A549 (cell line): ENCODE measurements around the gene SYCE3. TPM values are rescaled to one million over a fixed set of nuclear protein-coding genes. Genes with fewer than 3 reads are reported as not detected.

Source experiments
- ATAC-seq, 2 experiments: fragments of 200-7000 bp in 1 of 2; fragments of >200 bp in 1 of 2; cut with Nextera tagmentation in 1 of 2; cut with Tn5 transposase in 1 of 2; 3 replicates each; pipeline versions ENCODE4 v1.8.0 to v1.9.1; 2018 to 2020; ENCODE audit warnings: mild to moderate bottlenecking in 1 of 2, moderate library complexity in 1 of 2
- CTCF ChIA-PET: fragments of 300-600 bp; sonication (Branson Sonifier 250); formaldehyde crosslinking; extraction: SDS; loops from one replicate; lab custom pipeline; 2021; ENCODE audit warnings: antibody characterized with exemption, inconsistent platforms; lab: Yijun Ruan, JAX
- POLR2A ChIA-PET: fragments of 350-600 bp; formaldehyde crosslinking; extraction: SDS; loops from one replicate; lab custom pipeline; 2021; ENCODE audit warnings: antibody characterized with exemption, inconsistent platforms; lab: Yijun Ruan, JAX
- DNase-seq, 2 experiments: peaks; one replicate each; pipeline versions ENCODE4 v3.0.0 to v3.0.0-alpha.2; 2011 to 2016; ENCODE audit warnings: low read depth in 1 of 2, low spot score in 1 of 2
- FAIRE-seq: peaks from 2 replicates; lab custom pipeline; 2011; peaks lifted over from hg19 to GRCh38; lab: Jason Lieb, UNC
- H3K27ac ChIP-seq, 2 experiments: fragments of >200 bp; sonication (Bioruptor Twin); formaldehyde crosslinking; 3 replicates each; pipeline ENCODE4 v1.5.1; 2016 to 2017
- H3K4me1 ChIP-seq: fragments of >200 bp; sonication (Bioruptor Twin); formaldehyde crosslinking; 3 replicates; pipeline ENCODE4 v1.6.1; 2016
- H3K4me2 ChIP-seq: fragments of >200 bp; sonication (Bioruptor Twin); formaldehyde crosslinking; 3 replicates; pipeline ENCODE4 v1.6.1; 2016
- H3K4me3 ChIP-seq: fragments of >200 bp; sonication (Bioruptor Twin); formaldehyde crosslinking; 3 replicates; pipeline ENCODE4 v1.5.1; 2016
- H3K9me3 ChIP-seq: fragments of >200 bp; sonication (Bioruptor Twin); formaldehyde crosslinking; 3 replicates; pipeline ENCODE4 v1.6.1; 2016
- CBX2 ChIP-seq: fragments of 200-600 bp; sonication (generic); IDR thresholded peaks from 2 replicates; pipeline ENCODE4 v1.6.1; 2016; ENCODE audit warnings: low read depth, mild to moderate bottlenecking, borderline replicate concordance
- CBX8 ChIP-seq: fragments of 200-600 bp; sonication (generic); IDR thresholded peaks from 2 replicates; pipeline ENCODE4 v1.6.1; 2016
- CEBPB ChIP-seq, 2 experiments: fragments of >200 bp in 1 of 2; sonication (Bioruptor Twin) in 1 of 2; formaldehyde crosslinking in 1 of 2; IDR thresholded peaks; 2 replicates each; pipeline ENCODE4 v1.6.1; 2012 to 2016
- CHD4 ChIP-seq: fragments of 200-600 bp; sonication (generic); IDR thresholded peaks from 2 replicates; pipeline ENCODE4 v1.6.1; 2016; ENCODE audit warnings: antibody characterized with exemption, mild to moderate bottlenecking, borderline replicate concordance
- EP300 ChIP-seq, 2 experiments: fragments of >200 bp; sonication (Bioruptor Twin); formaldehyde crosslinking; IDR thresholded peaks; 2 replicates in 1 of 2; 3 replicates in 1 of 2; pipeline ENCODE4 v1.6.1; 2016 to 2017
- FOSL2 ChIP-seq, 2 experiments: fragments of 450-650 bp in 1 of 2; fragments of >200 bp in 1 of 2; sonication (Bioruptor Twin) in 1 of 2; formaldehyde crosslinking; IDR thresholded peaks; 2 replicates each; pipeline versions ENCODE4 v1.5.0 to v1.6.1; 2016 to 2020; ENCODE audit warnings: mild to moderate bottlenecking in 1 of 2, moderate library complexity in 1 of 2
- GATA3 ChIP-seq: IDR thresholded peaks from 2 replicates; pipeline ENCODE4 v1.6.1; 2012; ENCODE audit warnings: borderline replicate concordance
- HES2 ChIP-seq: fragments of >200 bp; sonication (Bioruptor Twin); formaldehyde crosslinking; IDR thresholded peaks from 2 replicates; pipeline ENCODE4 v1.6.1; 2016
- HOXB5 ChIP-seq: fragments of 250-450 bp; sonication (Bioruptor Pico); IDR thresholded peaks from 2 replicates; pipeline ENCODE4 v1.5.0; 2020; ENCODE audit warnings: mild to moderate bottlenecking, moderate library complexity
- JUN ChIP-seq, 2 experiments: fragments of >200 bp; sonication (Bioruptor Twin); formaldehyde crosslinking; IDR thresholded peaks; 2 replicates in 1 of 2; 3 replicates in 1 of 2; pipeline ENCODE4 v1.6.1; 2016 to 2017
- MAX ChIP-seq: IDR thresholded peaks from 2 replicates; pipeline ENCODE4 v1.6.1; 2012
- NFE2L2 ChIP-seq: fragments of 150-350 bp; conservative IDR thresholded peaks from 2 replicates; pipeline ENCODE4 v1.6.1; 2014; ENCODE audit warnings: low read length
- NPAS2 ChIP-seq: fragments of 250-450 bp; sonication (Bioruptor Pico); IDR thresholded peaks from 2 replicates; pipeline ENCODE4 v1.8.0; 2022; ENCODE audit warnings: mild to moderate bottlenecking, moderate library complexity, borderline replicate concordance
- PHF8 ChIP-seq: fragments of 200-600 bp; sonication (generic); IDR thresholded peaks from 2 replicates; pipeline ENCODE4 v1.6.1; 2016; ENCODE audit warnings: low read depth, mild to moderate bottlenecking, antibody characterized with exemption, moderate library complexity, borderline replicate concordance
- POLR2A ChIP-seq: IDR thresholded peaks from 2 replicates; pipeline ENCODE4 v1.6.1; 2012; ENCODE audit warnings: mild to moderate bottlenecking, low read length
- POLR2AphosphoS2 ChIP-seq: conservative IDR thresholded peaks from 2 replicates; pipeline ENCODE4 v1.6.1; 2012; ENCODE audit warnings: low read length, improper control_type of control experiment, inconsistent platforms
- REST ChIP-seq: fragments of 200-600 bp; sonication (generic); IDR thresholded peaks from 2 replicates; pipeline ENCODE4 v1.6.1; 2016; ENCODE audit warnings: antibody characterized with exemption, mild to moderate bottlenecking, moderate library complexity
- RNF2 ChIP-seq: fragments of 200-600 bp; sonication (generic); IDR thresholded peaks from 2 replicates; pipeline ENCODE4 v1.6.1; 2016; ENCODE audit warnings: low read depth, mild to moderate bottlenecking, antibody characterized with exemption, moderate library complexity, borderline replicate concordance
- SREBF2 ChIP-seq: fragments of 450-650 bp; IDR thresholded peaks from 2 replicates; pipeline ENCODE4 v1.6.1; 2014; ENCODE audit warnings: mild to moderate bottlenecking, moderate library complexity
- TFCP2L1 ChIP-seq: fragments of 250-450 bp; sonication (Bioruptor Pico); IDR thresholded peaks from 2 replicates; pipeline ENCODE4 v1.5.0; 2021; ENCODE audit warnings: mild to moderate bottlenecking
- ZSCAN20 ChIP-seq: fragments of 250-450 bp; sonication (Bioruptor Pico); IDR thresholded peaks from 2 replicates; pipeline ENCODE4 v1.8.0; 2022; ENCODE audit warnings: mild to moderate bottlenecking, moderate library complexity
- WGBS: methylation state at CpG from one replicate; pipeline ENCODE4 v1.1.6; 2017; ENCODE audit errors: missing lambda C conversion rate; 5-methylcytosine and 5-hydroxymethylcytosine counted together
- polyA plus RNA-seq, 4 experiments: library from polyadenylated mRNA; depleted of rRNA in 3 of 4; stranded (reverse); fragments of >200 nt; fragmentation: RNase III in 1 of 4; extraction: RNeasy Plus Mini Kit Qiagen cat#74134 plus additional on column Dnase treatment in 1 of 4; gene quantifications; 2 replicates in 3 of 4; 3 replicates in 1 of 4; pipeline ENCODE4 v1.2.3, GENCODE V29; 2011 to 2017
- TF ChIP-seq, protein P1 (sequence below): fragments of >200 bp; sonication (Bioruptor Twin); formaldehyde crosslinking; IDR thresholded peaks from 3 replicates; pipeline ENCODE4 v1.6.1; 2016
- TF ChIP-seq, protein P2 (sequence below): IDR thresholded peaks from 2 replicates; pipeline ENCODE4 v1.6.1; 2012; ENCODE audit warnings: low read depth, borderline replicate concordance

SYCE3 gene
- polyA plus RNA-seq, 2 of the 4 experiments (the other 2 are of a cell fraction), result 0.45 to 0.59 TPM

GRCh38 chr22:50582493-50583293 is 20.0 kb upstream of the SYCE3 start, which contains the start of gene CHKB:
CHKB (minus strand) TSS chr22:50582849; CDS start chr22:50582781, 68 bp downstream.
- TF ChIP-seq, protein P1, sequence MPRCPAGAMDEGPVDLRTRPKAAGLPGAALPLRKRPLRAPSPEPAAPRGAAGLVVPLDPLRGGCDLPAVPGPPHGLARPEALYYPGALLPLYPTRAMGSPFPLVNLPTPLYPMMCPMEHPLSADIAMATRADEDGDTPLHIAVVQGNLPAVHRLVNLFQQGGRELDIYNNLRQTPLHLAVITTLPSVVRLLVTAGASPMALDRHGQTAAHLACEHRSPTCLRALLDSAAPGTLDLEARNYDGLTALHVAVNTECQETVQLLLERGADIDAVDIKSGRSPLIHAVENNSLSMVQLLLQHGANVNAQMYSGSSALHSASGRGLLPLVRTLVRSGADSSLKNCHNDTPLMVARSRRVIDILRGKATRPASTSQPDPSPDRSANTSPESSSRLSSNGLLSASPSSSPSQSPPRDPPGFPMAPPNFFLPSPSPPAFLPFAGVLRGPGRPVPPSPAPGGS, result peak; percentile 80; the same call in 2 of the 3 replicates
- peak; percentile 60; the same call in 1 of the 2 replicates for TF ChIP-seq PHF8
- TF ChIP-seq REST, result no peak
- peak; percentile 56 for TF ChIP-seq POLR2A
- TF ChIP-seq CEBPB (IDR thresholded peaks at IDR 0.05), result no peak
- peak in 1 of 2 experiments; percentile 52; a peak in 1 of 5 replicates for TF ChIP-seq JUN (IDR thresholded peaks at IDR 0.05)
- TF ChIP-seq RNF2, result no peak
- no peak for TF ChIP-seq SREBF2
- no peak for TF ChIP-seq NFE2L2
- no peak for TF ChIP-seq CHD4
- TF ChIP-seq ZSCAN20 (CRISPR knock-in tag), result no peak
- no peak for TF ChIP-seq HES2
- TF ChIP-seq CBX2, result no peak
- no peak for TF ChIP-seq TFCP2L1
- TF ChIP-seq EP300 (IDR thresholded peaks at IDR 0.05), result no peak
- TF ChIP-seq CBX8, result no peak
- no peak for TF ChIP-seq GATA3
- no peak for TF ChIP-seq FOSL2 (IDR thresholded peaks at IDR 0.05)
- TF ChIP-seq FOSL2 (CRISPR knock-in tag; IDR thresholded peaks at IDR 0.05), result no peak
- TF ChIP-seq HOXB5 (CRISPR knock-in tag), result no peak
- peak; percentile 13; the same call in 1 of the 2 replicates for TF ChIP-seq MAX
- no peak for TF ChIP-seq NPAS2
- TF ChIP-seq, protein P2, sequence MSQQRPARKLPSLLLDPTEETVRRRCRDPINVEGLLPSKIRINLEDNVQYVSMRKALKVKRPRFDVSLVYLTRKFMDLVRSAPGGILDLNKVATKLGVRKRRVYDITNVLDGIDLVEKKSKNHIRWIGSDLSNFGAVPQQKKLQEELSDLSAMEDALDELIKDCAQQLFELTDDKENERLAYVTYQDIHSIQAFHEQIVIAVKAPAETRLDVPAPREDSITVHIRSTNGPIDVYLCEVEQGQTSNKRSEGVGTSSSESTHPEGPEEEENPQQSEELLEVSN, result 0 out of 2 replicates have a peak, but pooled peaks have one; percentile 33
- no peak for TF ChIP-seq POLR2AphosphoS2
- Histone ChIP-seq H3K4me2 (peak within 1 kb of the TSS; percentile 98), H3K4me3 (peak within 1 kb of the TSS; percentile 88), H3K27ac (peak within 1 kb of the TSS; percentile 98 to 99), H3K4me1 (peaks cover 12% of the 10 kb centered on the region; the same call in 1 of the 3 replicates), H3K9me3 (no peaks in the 10 kb centered on the region)
- CTCF ChIA-PET, result interaction anchor here (2.0 to 2.1 kb wide), 2 partner anchors 20 to 38 kb away, joined by 6 to 8 read pairs; partner anchors contain the start of gene SYCE3
- POLR2A ChIA-PET, result interaction anchor here (0.6 to 1.5 kb wide), 4 partner anchors 18 to 57 kb away, joined by 3 read pairs; partner anchors contain the start of genes SCO2 and TYMP
- DNase-seq (peak; percentile 94 to 96), ATAC-seq (peak; percentile 93 to 97), FAIRE-seq (no peak)
- 1% methylated on average over 16 of the region's 96 CpGs for WGBS
